HuH-7.5 (cell line): ENCODE results near the gene CDC42EP5.
"Not testable (repeated sequence)": the region's sequence is repeated elsewhere in the genome, so short reads cannot be mapped to it uniquely, and the experiment has no call there.

Source experiments
- DNase-seq: peaks from one replicate; pipeline ENCODE4 v3.0.0; 2011; ENCODE audit warnings: low spot score

Gene CDC42EP5, protein sequence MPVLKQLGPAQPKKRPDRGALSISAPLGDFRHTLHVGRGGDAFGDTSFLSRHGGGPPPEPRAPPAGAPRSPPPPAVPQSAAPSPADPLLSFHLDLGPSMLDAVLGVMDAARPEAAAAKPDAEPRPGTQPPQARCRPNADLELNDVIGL

DNA sequence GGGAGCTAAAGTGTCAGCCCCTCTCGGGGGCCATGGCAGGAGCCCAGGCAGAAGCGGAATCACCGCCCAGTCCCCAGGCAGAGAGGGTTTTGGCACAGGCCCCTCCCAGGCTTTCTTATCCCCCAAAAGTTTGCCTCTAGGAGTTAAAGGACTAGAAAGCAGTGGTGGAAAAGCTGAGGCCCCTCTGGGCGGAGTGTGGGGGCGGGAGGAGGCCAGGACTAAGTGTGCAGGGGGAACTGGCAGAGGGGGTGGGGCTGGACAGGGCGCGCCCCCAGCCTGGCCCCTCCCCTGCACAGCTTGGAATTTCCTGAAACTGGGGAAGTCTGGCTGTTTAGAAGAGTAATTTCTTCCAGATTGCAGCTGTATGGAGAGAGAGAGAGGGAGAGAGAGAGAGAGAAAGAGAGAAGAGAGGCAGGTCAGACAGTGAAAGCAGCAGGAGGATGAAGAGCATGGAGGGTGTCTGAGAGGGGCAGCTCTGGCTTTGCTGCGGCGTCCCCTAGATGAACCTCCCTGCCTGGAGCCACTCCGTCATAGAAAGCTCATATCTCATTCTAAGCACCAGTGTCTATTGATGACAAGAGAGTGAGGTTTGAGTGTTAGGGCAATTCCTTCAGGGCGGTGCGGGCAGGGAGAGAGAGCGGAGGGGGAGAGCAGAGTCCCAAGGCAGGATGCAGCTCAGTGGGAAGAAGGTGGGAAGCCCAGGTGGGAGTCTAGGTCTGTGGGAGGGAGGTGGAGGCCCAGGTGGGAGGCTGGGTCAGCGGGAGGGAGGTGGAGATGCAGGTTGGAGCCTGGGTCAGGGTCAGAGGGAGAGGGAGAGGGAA lies at the start of gene CDC42EP5:
TSS of gene CDC42EP5 (minus strand) at position 226 of the 821 bp plus-strand sequence. CDS start 7,749 bp downstream, outside the sequence.
- DNase-seq, result no peak

DNA sequence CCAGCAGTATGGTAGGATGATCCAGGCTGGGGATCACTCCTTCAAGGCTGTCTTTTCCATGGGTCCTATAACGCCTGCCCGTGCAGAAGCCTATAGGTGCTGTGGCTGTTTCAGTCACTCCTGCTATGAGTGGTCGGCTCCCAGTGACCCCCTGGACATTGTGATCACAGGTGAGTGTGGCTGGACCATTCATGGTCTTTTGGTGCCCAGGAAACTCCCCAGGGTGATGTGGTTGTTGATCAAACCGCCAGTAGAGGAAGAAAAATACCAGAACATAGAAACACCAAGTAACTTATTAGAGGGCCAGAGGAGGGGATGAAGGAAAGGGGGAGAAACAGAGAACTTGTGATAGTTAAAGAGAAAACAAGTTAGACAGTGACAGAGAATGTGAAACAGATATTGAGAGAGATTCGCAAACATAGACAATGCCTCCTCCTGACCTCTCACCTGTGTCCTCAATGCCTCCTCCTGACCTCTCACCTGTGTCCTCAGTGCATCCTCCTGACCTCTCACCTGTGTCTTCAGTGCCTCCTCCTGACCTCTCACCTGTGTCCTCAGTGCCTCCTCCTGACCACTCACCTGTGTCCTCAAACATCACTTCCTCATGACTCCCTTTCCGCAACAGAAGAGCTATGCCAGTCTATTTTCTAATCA lies 48.9 kb upstream of the CDC42EP5 start:
- no peak for DNase-seq

DNA sequence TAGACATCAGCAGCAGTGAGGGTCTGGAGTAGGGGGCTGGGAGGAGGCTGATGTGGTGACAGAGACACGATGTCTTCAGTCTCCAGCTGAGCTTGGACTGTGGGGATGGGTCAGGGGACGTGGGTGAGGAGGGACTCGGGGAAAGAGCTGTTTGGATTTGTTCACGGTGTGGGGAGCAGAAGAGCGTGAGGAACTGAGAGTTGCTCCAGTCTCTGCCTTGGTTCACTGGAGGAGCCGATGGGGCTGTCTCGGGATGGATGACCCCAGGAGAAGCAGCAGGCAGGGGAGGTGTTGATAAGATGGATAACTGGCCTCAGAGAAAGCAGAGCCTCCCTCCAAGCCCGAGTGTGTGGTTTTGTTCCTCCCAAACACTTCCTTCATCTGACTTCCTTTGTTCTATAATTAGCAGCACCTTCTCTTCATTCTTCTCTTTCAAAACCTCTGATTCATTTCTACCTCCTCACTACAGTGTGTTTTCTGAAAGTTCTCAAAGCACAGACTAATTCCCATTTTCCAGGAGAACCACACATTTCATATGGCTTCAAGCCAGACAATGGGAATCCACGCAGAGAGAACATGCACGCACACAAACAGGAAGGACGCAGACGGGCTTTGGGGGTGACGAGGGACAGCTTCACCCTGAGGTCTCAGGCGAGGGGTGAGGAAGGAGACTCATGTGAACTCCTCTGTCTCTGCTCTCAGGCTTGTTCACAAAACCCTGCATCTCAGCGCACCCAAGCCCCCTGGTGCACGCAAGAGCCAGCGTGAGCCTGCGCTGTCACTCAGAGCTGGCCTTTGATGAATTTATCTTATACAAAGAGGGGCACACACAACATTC lies 48.1 kb upstream of the CDC42EP5 start:
- no peak for DNase-seq

DNA sequence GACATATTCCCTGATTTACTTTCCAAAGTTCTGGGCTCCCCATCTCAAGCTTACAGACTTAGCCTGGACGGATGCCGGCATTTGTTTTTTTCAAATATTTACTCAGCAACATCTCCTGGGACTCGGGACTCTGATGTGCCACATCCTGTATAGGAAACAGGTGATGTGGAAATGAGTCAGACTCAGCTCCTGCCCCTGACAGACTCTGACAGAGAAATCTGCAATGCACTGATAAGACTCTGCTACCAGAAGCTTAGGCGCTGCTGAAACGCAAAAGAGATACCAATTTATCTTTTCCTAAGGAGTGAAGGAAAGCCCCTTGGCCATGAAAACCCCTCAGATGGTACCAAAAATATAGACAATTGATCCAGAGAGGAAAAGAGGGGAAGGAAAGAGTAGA lies 45.7 kb upstream of the CDC42EP5 start:
- DNase-seq, result no peak

DNA sequence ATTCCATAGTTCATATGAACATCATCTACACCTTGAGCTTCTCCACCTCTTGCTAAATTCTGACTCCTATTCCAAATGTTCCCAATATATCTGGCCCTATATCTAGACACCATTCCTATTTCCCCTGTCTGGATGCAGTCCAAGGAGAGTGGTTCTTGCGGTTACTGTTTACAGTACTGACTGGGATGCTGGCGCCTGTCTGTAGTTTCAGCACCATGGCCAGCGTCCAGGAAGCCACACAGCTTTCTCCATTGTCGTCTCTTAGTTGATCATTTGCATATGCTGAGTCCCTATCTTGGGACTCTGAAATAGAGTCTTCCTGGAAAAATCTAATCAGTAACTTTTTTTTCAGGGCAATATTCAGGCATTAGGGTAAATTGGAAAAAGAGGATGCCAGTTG lies 44.4 kb upstream of the CDC42EP5 start:
- DNase-seq, result peak; percentile 61

DNA sequence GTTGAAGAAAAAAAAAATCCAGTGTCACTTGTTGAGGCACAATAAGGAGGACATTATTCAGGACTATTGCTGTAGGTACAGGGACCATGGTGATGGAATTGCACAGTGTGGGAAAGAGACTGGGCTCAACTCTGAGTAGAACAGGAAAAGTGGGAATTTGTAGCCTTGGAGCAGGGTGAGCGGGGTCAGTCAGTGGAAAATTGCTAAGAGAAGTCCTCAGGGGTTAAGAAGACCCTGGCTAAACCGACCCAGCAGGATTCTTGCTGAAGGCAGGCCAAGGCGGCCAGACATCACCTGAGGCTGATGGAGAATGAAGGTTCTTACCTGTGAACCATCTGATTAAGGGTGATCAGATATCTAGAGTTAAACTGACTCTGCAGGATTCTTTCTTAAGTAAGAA lies 42.1 kb upstream of the CDC42EP5 start:
- DNase-seq, result no peak

DNA sequence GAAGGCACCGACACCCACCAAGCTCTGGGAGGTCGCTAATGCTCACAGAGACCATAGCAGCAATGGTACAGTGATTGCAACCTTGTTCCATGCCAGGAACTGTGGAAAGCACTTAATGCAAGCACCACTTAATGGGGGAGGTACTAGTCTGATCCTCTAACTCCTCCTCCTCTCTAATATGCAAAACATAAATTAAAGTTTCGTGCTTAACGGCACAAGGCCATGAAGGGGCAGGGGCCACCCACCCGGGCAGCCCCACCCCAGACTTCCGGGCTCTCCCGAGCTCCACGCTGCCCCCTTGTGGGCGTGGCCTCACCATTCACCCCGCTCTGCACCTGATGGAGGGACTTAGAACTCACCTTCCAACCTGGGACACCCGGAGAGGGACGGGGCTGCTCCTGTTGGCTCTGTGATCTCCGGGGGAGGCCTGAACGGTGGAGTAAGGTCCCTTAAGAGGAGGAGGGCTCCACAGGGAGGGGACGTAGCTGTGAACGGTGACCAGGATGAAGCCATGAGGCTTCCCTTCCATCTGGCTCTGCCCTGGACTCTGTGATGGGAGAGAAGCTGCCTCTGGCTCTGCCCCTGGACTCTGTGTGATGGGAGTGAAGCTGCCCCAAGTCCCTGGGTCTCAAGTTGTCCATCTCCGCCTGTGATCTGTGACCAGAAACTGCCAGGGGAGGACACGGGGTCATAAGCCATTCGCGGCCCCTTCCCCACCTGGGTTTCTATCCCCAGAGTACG lies 36.3 kb upstream of the CDC42EP5 start:
- not testable (repeated sequence) for DNase-seq

DNA sequence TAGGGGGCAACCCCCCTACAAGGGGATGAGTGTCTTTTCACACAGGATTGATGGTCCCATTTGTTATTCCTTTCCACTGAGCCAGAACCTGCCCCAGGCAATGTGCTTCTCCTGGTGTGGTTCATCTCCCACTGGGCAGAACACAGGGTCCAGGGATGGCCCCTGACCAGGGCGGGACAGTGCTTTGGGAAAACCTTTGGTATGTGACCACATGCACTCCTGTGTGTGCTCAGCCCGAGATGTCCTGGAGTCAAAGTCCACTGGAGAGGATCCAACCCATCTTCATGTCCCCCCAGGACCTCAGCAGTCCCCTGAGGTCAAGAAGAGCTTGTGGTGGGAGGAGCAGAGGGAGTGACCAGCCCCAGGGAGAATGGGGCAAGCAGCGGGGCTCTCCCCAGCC lies 35.4 kb upstream of the CDC42EP5 start:
- not testable (repeated sequence) for DNase-seq

DNA sequence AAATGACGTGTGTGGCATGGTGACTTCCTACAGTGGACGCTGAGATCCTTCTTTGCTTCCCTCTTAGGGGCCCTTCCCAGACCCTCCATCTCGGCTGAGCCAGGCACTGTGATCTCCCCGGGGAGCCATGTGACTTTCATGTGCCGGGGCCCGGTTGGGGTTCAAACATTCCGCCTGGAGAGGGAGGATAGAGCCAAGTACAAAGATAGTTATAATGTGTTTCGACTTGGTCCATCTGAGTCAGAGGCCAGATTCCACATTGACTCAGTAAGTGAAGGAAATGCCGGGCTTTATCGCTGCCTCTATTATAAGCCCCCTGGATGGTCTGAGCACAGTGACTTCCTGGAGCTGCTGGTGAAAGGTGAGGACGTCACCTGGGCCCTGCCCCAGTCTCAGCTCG lies 34.7 kb upstream of the CDC42EP5 start:
- DNase-seq, result no peak

DNA sequence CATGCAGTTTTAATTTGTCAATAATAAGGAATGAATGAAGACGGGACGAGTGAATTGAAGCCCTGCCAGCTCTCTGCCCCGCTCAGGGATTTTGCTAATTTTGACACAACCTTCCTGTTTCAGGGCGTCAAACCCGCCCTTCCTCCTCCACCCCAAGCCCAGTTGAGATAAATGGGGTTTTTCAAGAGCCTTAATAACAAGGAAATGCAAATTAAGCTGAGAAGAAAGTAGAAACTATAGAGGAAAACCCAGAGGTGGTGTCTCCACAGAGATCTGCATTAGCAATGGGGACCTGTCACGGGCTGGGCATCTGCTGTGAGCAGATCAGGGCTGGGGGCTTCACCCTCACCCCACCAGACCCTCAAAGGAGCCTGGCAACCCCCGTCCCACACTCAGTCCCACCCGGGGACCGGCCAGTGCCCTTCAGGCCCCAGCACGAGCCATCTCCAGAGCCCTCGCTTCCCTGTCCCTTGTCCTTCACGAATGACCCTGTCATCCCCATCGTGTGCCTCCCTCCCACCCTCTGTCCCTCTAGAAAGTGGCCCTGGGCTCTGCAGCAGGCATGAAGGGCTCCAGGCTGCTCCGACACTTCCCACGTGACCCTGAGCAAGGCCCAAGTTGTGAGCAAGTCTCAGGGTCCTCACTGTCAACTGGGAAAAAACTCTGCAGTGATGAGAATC lies 34.1 kb upstream of the CDC42EP5 start:
- DNase-seq, result not testable (repeated sequence)

DNA sequence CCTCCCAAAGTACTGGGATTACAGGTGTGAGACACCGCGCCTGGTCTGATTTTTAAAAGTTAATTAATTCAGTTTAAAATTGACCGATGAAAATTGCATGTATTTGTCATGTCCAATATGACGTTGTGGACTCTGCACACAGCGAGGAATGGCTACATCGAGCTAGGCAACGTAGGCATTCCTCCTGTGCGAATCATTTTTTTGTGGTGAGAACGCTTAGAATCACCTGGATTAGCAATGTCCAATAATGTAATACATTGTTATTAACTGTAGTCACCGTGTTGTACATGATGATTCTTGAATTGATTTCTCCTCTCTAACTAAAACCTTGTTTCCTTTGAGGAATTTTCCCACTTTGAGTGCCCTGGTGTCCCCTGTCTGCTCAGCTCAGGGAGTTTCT lies 33.0 kb upstream of the CDC42EP5 start:
- no peak for DNase-seq

DNA sequence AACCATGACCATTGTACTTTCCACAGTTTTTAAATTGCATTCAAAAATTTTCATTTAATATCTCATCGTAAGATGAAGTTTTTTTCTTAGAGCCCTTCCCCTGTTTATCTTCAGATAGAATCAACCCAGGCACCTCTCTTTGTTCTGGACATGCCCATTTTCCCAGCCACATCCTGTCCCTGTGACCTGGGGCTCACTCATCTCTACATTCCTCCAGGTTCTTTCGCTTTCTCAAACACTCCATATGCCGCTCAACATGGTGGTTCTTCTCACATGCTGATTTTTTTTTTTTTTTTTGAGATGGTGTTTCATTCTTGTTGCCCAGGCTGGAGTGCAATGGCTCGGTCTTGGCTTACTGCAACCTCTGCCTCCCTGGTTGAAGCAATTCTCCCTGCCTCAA lies 32.4 kb upstream of the CDC42EP5 start:
- DNase-seq, result not testable (repeated sequence)

DNA sequence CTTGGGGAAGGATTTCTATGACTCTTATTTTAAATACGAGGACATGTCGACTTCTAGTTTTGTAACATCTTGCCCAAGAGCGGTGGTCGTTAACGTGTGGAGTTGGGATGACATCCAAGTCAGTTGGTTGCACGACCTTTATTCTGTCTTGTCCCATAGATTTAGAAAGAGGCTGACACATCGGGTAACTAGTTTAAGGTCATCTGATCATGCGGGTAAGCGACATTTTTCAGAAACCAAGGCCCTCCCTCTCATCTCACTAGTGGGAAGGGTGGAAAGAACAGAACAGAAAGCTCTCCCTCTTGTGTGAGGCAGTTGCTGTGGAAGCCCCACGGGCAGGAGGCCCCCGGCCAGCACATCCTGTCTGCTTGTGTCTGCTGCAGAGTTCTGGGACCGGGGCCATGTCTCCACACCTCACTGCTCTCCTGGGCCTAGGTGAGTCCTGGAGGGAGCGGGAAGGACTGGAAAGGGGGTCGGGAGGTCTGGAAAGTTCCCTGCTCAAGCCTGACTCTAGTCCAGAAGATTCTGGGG lies 29.5 kb upstream of the CDC42EP5 start, which contains the start of gene LAIR2:
TSS of gene LAIR2 (plus strand) at position 314 of the 531 bp plus-strand sequence. CDS start at position 402, 88 bp downstream.
- no peak for DNase-seq

DNA sequence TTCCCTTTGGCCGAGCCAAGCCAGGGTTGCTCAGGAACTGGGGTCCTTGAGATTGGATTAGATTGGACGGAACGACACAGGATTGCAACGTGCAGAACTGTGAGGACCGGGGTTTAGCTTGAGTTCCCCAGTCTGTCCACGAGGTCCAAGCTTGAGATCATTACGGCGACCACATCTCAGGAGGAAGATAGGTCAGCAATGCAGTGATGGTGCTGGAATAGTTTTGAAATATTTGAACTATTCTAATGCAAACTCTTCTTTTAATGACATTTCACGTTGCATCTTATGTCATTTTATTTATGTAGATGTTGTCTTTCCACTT lies 25.3 kb upstream of the CDC42EP5 start:
- not testable (repeated sequence) for DNase-seq

DNA sequence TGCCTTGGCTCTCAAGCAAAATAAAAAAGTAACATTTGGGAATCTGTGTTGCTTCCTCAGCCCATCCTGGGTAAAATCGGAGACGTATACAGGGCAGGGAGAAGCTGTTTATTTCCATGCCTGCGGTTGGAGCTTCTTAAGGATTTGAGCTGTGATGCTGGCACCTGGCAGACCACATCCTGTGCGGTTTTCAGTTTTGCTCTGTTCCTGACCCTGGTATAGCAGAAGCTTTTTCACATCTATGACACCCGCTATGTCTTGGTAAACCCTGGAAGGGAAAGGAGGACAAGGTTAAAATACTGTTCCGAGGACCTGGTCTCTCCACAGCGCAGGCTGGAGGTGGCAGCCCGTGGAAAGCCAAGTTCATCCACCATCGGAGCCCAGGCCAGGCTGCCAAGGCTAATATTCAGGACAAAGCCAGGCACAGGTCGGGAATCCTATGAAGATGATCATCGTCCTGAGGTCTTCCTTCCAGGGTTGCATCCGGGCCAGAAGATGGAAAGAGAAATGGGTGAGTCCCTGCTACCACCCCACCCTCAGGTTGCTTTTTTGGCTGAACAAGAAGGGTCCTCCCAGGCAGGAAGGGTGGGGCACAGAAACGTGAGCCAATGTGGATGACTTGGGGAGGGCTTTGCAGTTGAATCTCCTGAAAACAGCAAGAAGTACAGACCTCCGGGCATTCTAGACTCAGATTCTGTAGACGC lies 24.8 kb upstream of the CDC42EP5 start:
- not testable (repeated sequence) for DNase-seq

DNA sequence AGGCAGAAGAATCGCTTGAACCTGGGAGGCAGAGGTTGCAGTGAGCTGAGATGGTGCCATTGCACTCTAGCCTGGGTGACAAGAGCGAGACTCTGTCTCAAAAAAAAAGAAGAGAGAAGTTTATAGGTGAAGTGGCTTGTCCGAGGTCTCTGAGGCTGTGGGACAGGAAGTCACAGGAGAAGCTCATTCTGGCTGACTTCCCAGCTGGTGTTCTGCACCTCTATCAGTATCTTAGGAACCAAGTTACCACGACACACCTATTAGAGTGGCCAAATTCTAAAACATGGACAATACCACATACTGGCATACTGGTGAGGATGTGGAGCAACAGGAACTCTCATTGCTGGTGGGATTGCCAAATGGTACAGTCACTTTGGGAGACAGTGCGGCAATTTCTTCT lies 22.2 kb upstream of the CDC42EP5 start:
- DNase-seq, result not testable (repeated sequence)

DNA sequence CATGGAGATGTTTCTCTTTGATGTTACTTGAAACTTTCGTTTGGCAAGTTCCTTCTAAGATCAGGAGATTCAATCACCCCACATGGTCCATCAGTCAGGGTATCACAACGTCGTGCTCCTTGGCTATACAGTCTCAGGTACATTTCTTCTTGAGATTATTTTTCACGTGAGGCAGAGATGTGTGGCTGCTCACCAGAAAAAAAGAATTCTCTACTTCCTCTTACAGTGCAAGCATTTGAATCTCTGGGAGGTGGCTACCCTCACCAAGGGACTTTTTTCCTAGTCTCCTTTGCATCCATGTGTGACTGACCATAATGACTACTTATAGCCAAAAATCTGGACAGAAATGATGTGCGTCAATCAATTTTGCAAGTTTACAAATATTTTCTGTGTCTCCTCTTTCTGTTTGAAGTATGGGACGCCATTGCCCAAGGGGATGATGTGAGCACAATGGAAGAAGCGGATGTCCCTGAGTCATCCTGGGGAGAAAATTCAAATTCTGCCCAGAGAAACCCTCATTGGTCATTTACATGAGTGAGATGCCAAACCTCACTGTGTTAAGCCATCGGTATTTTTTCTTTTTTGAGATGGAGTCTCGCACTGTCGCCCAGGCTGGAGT lies 21.0 kb upstream of the CDC42EP5 start:
- no peak for DNase-seq

DNA sequence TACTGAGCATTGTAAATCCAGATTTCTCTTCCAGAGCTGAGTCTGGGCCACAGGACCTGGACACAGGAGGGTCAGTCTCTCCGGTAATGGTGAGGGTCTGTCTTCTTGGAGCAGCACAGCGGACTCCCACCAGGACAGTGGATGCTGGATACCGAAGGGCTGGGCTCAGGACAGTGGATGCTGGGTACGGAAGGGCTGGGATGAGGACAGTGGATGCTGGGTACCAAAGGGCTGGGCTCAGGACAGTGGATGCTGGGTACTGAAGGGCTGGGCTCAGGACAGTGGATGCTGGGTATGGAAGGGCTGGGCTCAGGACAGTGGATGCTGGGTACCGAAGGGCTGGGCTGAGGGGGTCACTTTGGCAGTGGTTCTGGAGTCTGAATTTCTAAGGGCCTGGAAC lies 20.0 kb upstream of the CDC42EP5 start:
- not testable (repeated sequence) for DNase-seq

DNA sequence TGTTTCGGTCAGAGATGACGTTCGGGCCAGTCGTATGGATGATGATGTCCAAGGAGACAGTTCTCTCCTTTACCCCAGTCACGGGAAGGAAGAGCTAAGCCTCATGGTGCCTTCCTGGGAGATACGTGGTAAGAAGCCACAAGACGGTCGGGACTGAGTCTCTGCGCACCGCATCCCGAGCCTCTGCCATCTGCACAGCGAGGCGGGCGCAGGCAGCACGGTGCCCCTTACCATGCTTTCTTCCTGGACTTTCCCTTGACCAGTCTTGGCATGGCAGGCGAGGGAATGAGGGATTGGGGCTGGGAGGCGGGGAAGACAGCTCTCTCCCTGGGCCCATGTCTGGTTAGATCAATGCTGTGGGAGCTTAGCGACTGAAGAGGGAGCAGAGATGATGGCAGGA lies 19.5 kb upstream of the CDC42EP5 start:
- no peak for DNase-seq

DNA sequence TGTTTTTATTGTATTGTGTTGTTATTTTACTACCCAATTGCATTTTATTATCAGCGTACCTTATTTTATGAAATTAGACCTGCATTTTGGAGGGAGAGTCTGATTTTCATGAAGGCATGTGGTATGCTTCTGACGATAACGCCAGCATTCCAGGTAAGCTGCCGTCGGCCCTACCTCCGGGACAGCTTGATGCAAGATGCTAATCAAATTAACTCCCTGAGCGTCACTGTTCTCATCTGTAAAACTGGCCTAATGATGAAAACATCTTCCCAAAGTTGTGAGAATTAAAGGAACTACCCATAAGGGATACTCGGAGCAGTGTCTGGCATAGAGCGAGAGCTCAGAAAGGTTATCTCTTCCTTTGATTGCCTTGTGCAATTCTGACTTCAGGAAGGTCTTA lies 16.7 kb upstream of the CDC42EP5 start:
- DNase-seq, result no peak
